ENCODE measurements around the gene ARHGEF4. TPM values are rescaled to one million over a fixed set of nuclear protein-coding genes. Genes with fewer than 3 reads are reported as not detected.

Gene ARHGEF4
- total RNA-seq, 1 donor from 2014 or later = 11.1 TPM

DNA sequence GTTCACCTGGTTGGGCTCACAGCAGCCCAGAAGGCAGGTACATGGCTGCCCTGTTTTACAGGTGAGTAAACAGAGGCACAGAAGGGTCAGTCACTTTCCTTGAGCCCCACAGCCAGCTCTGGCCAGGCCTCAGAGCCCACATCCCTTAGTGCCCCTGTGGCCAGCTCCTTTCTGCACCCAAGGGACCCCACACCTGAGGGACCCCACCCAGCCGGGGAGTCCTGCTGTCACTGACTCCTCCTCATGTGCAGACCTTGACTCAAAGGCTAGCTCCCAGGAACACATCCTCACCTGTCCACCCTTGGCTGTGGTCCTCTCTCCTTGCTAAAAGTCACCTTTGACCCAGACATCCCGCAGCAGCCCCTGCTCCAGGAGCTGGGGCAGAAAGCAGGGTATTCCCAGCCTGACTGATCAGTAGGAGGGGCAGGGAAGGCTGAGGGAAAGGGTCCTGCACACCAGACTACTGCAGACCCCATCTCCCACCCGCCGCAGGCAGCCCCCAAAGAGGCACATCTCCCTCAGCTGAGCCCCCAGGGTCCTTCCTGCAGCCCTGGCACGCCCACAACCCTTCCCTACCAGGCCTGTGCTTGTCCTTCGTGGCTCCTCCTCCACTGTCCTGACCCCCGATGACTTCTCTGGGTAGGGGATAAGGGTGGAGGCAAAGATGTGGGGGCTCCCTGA lies 9.8 kb upstream of the ARHGEF4 start:
- H3K9me3 ChIP-seq = no peaks in the 10 kb centered on the region
- H3K36me3 ChIP-seq = no peaks in the 10 kb centered on the region
- DNase-seq = peak; percentile 44
- no peak for ATAC-seq
- intact Hi-C loops (cut with DNase I) = no loop called here
- no peaks in the 10 kb centered on the region for H3K27me3 ChIP-seq
- TF ChIP-seq, protein P1, sequence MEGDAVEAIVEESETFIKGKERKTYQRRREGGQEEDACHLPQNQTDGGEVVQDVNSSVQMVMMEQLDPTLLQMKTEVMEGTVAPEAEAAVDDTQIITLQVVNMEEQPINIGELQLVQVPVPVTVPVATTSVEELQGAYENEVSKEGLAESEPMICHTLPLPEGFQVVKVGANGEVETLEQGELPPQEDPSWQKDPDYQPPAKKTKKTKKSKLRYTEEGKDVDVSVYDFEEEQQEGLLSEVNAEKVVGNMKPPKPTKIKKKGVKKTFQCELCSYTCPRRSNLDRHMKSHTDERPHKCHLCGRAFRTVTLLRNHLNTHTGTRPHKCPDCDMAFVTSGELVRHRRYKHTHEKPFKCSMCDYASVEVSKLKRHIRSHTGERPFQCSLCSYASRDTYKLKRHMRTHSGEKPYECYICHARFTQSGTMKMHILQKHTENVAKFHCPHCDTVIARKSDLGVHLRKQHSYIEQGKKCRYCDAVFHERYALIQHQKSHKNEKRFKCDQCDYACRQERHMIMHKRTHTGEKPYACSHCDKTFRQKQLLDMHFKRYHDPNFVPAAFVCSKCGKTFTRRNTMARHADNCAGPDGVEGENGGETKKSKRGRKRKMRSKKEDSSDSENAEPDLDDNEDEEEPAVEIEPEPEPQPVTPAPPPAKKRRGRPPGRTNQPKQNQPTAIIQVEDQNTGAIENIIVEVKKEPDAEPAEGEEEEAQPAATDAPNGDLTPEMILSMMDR (IDR thresholded peaks at IDR 0.05) = no peak
- H3K4me1 ChIP-seq = no peaks in the 10 kb centered on the region
- no peak overlapping the region for H3K4me3 ChIP-seq
- no peak overlapping the region for H3K27ac ChIP-seq

DNA sequence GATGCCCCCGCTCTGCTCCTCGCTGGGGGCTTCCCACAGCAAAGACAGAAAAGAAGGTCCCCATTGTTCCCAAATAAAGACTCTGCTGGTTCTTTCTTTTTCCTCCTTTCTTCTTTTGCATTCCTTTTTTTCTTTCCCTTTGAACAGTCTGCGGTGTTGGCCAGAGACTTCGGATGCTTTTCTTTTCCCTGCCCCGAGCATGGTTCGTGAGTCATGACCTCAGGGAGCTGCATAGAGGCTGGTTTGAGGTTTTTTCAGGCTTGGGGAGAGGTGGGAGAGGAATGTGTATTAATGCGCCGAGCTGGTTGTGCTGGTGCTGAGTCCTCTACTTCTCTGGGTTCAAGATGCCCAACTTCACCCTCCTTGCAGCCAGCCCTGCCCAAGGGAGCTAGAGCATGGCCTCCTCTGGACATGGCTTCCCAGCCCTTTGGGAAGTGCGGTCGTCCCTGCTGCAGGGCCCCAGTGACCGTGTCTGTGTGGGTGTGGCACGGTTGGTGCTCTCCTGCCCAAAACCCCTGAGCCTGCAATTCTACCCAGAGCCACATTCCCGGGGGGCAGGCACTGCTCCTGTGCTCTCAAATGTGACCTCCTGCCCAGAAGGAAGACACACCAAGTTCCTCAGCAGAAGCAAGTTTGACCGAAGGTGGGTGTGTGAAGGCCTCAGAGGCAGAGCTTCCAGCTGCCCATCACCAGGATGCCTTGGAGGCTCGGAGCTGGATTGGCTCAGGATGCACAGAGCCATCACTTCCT lies 9.0 kb upstream of the ARHGEF4 start:
- no peak for ATAC-seq
- Histone ChIP-seq H3K36me3 (no peaks in the 10 kb centered on the region), H3K4me1 (no peaks in the 10 kb centered on the region), H3K27me3 (peaks cover 5% of the 10 kb centered on the region), H3K4me3 (no peak overlapping the region), H3K9me3 (no peaks in the 10 kb centered on the region), H3K27ac (no peak overlapping the region)
- TF ChIP-seq, protein P1 (IDR thresholded peaks at IDR 0.05) = no peak
- DNase-seq = no peak
- intact Hi-C loops (cut with DNase I) = no loop called here

DNA sequence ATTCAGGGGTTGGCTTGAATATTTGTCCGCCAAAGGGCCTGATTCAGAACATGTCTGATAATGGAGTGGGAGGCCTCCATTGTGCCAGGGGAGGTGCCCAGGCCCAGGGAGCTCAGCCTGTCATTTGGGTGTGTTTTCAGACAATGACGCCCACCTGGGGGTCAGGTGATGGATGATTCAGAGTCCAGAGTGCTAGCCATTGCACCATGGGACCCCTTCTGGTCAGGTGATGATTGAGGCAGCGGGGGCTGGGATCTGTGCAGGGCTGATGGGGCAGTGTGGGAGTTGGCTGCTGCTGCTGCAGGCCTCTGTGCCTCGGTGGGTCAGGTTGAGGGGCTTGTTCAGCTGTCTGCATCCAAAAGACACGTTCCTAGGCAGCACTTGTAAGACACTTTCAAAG lies 8.3 kb upstream of the ARHGEF4 start:
- H3K9me3 ChIP-seq = no peaks in the 10 kb centered on the region
- intact Hi-C loops (cut with DNase I) = no loop called here
- peaks cover 7% of the 10 kb centered on the region for H3K27me3 ChIP-seq
- H3K4me3 ChIP-seq = no peak overlapping the region
- DNase-seq (no peak), ATAC-seq (no peak)
- TF ChIP-seq, protein P1 (IDR thresholded peaks at IDR 0.05) = no peak
- no peaks in the 10 kb centered on the region for H3K4me1 ChIP-seq
- H3K36me3 ChIP-seq = no peaks in the 10 kb centered on the region
- H3K27ac ChIP-seq = no peak overlapping the region

DNA sequence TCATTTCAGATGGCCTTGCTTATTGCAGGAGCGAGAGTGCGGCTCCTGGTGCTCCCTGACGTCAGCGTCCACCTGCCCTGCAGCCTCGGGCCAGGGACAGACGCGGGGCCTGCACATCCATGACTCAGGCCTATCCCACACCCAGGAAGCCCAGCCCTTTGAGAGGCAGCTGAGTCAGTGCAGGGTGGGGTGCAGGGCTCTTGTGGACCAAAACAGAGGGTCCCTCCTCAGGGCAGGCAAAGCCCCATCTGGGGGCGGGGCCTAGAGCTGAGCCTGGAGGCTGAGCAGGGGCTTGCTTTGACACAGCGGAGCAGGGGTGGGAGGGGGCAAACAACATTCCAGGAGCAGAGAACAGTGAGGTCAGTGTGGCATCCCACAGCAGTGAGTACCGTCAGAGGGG lies 7.7 kb upstream of the ARHGEF4 start:
- Histone ChIP-seq H3K9me3 (no peaks in the 10 kb centered on the region), H3K4me1 (no peaks in the 10 kb centered on the region), H3K36me3 (no peaks in the 10 kb centered on the region), H3K4me3 (no peak overlapping the region), H3K27ac (no peak overlapping the region), H3K27me3 (peaks cover 7% of the 10 kb centered on the region)
- DNase-seq = no peak
- intact Hi-C loops (cut with DNase I) = no loop called here
- no peak for ATAC-seq
- TF ChIP-seq, protein P1 (IDR thresholded peaks at IDR 0.05) = no peak

DNA sequence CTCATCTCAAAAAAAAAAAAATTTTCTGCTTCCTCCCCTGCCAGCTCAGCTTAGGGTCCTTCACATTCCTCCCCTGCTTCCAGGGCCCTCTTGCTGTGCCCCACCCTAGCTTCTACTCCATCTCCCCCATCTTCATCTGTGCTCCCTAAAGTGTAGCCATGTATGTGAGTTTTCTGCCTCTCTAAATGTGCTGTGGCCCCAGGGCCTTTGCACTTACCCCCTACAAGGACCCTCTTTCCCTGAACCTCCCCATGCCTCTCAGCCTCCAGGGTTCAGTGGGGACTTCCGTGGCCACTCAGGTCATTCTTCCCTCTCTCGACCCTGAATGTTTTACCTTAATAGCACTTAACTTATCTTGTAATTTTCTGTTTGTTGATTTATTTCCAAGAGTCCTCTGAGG lies 6.2 kb upstream of the ARHGEF4 start:
- intact Hi-C loops (cut with DNase I) = no loop called here

More for the DNA sequence above, 6.2 kb upstream of the ARHGEF4 start:
- TF ChIP-seq, protein P1 (IDR thresholded peaks at IDR 0.05) = no peak
- DNase-seq (no peak), ATAC-seq (no peak)
- Histone ChIP-seq H3K4me3 (no peak overlapping the region), H3K9me3 (no peaks in the 10 kb centered on the region), H3K36me3 (no peaks in the 10 kb centered on the region), H3K27me3 (peaks cover 15% of the 10 kb centered on the region), H3K27ac (no peak overlapping the region), H3K4me1 (no peaks in the 10 kb centered on the region)
